SH-SY5Y (cell line): Measurements from ENCODE around the gene DHX35.

ENCODE experiments used
- GATA2 ChIP-seq: IDR thresholded peaks from 2 replicates; pipeline ENCODE4 v1.6.1; 2011; ENCODE audit warnings: mild to moderate bottlenecking, low read depth, low read length
- GATA3 ChIP-seq: IDR thresholded peaks from 2 replicates; pipeline ENCODE4 v1.6.1; 2011; ENCODE audit warnings: low read depth, mild to moderate bottlenecking, low read length, moderate library complexity

The DHX35 gene

DNA sequence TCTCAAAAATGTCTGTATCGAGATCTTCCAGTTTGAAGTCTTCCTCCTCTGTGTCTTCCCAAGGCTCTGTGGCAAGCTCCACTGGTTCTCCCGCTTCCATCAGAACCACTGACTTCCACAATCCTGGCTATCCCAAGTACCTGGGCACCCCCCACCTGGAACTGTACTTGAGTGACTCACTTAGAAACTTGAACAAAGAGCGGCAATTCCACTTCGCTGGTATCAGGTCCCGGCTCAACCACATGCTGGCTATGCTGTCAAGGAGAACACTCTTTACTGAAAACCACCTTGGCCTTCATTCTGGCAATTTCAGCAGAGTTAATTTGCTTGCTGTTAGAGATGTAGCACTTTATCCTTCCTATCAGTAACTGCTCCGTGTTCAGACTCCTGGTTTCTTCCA is 10.0 kb upstream of the DHX35 start:
- no peak for TF ChIP-seq GATA3
- TF ChIP-seq GATA2: no peak

DNA sequence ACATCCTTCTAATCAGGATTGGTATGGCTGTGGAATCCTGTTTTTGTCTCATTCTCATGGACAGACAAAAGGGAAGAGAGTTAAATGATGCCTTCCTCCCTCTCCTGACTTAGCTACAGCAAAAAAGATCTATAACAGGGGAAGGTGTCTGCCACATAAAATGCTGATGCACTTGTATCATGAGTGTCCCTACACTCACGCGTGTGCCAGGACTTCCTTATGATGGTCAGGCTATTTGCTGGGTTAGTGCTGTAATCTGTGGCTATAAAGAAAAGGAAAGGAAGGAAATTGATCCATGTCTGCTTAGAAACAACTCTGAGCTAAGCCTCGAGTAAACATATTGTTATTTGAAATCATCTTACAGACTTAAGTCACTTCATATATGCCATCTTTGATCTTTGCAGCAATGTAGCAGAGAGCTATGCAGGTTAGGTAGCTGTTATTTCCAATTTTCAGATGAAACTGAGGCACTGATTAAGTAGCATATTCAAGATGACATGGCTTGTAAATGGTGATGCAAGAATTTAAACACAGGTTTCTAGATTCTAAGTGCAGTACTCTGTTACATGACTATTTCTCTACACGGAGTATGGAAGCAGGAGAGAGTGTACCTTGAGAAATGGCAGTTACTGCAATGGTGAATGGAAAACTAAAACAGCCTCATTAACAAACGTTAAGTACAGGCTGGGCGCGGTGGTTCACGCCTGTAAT is 8.4 kb upstream of the DHX35 start:
- no peak for TF ChIP-seq GATA3
- no peak for TF ChIP-seq GATA2

DNA sequence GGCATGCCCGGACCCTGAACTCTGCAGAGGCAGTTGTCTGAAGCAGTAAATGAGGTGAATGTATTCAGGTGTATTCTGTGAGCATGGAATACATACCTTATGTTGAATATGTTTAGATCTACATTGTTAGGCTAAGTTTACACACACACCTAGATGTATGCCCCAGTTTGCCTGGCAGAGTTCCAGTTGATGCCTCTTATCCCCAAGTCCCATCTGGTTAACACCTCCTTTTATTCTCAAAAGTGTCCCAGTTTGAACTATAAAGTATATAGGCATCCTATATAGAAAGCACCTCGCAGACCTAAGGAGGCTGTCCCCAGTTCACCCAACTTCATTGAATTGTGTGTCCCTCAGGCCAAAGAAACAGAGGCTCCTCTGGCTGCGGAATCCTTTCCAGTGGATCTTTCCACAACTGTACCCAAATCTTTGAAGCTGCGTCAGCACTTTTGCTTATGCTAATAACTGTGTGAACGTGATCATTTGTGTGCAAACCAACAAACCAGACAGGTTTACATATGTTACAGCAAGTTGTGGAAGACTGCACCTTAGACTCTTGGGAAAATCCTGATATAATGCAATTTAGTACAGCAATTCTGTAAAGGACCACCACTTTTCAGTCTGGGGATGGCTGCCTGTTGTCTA is 4.8 kb upstream of the DHX35 start:
- no peak for TF ChIP-seq GATA3
- no peak for TF ChIP-seq GATA2

DNA sequence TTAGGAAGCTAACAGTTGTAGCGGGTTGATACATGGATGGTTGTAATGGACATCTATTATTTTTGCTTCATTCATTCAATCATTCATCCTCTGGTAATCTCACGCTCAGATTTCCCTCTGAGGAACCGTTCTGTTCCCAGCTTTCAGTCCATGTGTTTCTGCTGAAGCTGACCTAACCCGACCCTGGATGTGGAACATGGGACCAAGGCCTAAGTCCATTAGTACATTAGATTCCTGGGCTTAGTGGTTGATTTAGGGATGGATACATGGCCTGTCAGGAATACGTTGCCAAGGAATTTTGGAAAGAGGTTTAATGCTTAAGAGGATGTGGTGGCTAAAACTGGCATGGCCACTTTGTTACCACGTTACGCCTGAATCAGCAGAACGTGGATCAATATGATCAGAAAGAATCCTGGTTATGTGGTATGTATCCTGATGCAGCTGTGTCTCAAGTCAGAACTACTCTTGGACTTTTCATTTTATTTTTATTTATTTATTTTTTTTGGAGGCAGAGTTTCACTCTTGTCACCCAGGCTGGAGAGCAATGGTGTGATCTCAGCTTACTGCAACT is 4.1 kb upstream of the DHX35 start:
- TF ChIP-seq GATA3: no peak
- no peak for TF ChIP-seq GATA2

DNA sequence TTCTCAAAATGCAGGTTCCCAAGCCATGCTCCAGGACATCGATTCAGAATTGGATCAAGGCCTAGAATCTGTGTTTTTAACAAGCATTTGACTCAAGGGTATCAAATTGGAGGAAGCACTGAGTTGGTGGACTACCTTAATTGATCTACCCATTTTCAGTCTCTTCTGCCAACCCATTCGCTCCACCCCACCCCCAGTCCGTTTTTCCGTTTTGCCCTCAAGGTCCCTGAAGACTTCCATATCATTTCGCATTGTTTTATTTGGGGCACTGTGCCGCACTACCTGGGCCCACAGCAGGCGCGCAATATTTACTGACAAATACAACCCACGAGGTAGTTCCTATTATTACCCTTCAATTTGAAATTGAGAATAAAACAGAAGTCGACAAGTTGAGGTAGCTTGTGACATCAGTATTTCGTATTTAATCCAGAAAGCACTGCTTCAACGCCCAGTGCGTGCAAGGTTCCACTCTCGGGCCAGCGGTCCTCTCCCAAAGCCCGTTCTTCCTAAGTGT is 557 bp upstream of the DHX35 start:
- TF ChIP-seq GATA2: no peak
- TF ChIP-seq GATA3: no peak

DNA sequence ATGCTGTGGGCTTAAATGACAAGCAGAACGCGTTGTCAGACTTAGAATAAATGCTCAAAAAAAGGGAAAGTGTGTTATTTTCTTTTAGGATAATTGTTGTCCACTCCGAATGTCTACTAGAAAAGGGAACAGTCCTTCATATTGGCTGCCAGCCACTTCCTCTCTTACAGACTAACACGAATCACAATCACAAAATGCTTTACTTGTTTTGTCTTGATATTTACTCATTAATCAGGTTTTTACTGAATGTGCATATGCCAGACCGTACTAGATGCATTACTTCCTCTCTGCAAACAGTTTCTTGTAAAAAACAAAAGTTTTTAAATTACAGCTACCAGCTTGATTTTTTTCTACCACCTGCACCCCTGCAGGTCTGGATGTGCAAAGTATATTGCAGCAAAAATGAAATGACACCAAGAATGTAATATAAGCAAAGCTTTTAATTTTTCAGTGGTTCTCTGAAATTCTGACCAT is 821 bp downstream of the DHX35 start:
- TF ChIP-seq GATA2: no peak
- TF ChIP-seq GATA3: no peak

DNA sequence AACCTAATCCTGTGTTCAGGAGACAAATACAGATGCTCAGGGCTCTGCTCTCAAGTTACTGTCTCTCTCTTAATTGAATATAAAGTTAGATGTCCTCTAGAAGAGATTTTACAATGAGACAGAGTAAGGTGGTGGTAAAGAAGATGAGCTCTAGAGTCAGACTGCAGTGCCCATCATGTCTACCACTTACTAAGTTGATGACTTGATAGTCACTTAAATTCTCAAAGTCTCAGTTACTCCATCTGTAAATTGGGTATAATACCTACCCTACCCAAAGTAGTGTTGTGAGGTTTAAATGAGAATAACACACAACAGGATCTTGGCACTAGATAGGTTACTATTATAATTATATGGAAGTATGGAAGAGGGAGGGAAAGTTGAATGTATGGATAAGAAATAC is 1.6 kb downstream of the DHX35 start:
- TF ChIP-seq GATA2 (no peak), GATA3 (no peak)

DNA sequence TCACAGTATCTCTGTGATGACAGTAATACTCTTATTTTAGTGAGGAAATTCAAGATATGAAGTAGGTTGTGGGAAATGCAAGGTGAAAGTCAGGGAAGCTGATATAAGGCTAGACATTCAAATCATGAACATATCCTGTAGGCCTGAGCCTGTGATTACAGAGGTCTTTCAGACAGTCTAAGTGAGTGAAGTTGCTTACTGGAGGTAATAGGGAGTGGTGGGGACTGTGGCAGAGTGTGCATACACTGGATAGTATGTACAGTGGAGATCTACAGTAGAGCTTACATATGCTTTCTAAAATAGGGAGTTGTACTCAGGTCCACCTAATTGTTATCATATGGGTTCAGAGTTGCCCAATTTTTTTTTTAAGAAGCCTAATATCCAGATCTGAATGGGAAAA is 3.1 kb downstream of the DHX35 start:
- no peak for TF ChIP-seq GATA3

DNA sequence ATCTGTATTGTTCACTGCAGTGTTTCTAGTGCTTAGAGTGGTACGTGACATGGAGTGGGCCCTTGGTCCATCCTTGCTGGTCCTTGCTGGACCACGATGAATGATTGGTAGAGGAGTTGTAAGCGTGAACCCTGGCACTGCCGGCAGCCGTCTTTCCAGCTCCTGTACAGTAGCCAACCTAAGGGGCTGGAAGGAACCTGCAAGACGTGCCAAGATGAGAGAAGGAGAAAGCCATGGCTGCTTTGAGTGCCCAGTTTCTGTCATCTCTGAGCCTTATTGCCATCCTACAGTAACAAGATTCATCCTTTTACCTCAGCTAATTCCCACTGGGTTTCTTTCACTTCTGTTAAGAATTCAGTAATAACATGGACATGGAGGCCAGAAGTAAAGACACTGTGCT is 5.9 kb downstream of the DHX35 start:
- TF ChIP-seq GATA3 (no peak), GATA2 (no peak)

DNA sequence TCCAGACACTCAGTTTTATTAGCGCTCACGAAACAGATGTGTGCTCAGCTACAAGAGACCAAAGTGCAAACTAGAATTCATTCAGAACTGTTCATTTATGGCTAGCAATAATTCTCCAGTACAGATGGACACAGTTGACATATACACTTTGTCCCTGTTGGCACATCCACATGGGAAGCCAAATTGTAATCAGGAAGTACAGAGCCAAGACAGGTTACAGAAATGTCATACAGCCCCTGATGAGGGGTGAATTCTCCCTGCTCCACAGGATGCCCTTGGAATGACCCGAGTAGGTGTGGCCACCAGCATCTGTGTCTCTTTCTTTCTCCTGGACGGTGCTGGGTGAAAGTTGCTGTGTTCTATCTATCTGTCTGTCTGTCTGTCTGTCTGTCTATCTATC is 7.6 kb downstream of the DHX35 start:
- TF ChIP-seq GATA3 (no peak), GATA2 (no peak)

DNA sequence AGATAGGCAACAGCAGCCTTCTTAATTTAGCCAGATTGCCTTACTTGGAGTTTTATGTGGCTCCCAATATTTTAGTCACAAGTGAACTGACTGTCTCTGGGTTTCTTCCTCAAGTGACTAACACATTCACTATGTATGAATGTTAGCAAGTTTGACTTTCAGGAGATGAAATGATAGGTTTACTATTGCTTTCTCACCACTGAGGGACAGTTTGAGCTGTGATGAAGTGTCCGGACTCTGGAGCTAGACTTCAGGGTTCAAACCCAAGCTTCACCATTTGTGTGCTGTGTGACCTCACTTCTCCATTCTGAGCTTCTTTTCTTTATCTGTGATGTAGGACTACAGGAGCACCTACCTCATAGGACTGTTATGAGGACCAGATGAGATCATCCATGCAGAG is 8.2 kb downstream of the DHX35 start:
- TF ChIP-seq GATA3 (no peak), GATA2 (no peak)

DNA sequence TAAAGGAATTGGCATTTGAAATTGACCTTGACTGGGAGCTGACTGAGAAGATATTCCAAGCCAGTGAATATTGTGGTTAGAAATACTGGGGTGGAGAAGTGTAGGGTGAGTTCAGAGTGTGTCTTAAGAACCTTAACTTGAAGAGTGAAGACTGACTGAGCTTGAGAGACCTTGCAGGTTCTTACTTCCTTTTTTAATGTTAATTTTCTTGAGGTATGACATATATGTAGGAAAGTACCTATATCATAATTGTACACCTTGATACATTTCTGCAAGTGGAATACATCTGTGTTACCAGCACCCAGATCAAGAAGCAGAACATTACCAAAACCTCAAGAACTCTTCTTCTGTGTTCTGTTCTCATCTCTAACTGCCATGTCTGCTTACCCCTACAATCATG is 11.0 kb downstream of the DHX35 start:
- TF ChIP-seq GATA3 (no peak), GATA2 (no peak)

DNA sequence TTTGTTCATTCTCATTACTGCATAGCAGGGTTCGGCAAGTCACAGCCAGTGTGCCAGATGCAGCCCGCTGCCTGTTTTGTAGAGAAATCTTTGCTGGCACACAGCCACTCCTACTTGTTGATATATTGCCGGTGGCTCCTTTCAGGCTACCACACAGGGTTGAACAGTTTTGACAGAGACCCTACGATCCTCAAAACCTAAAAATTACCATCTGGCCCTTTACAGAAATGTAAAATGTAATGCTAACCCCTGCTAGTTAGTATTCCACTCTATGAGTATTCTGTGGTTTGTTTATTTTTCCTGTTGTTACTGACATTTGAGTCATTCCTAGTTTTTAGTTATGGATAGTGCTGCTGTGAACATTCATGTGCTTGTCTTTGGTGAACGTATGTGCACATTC is 11.5 kb downstream of the DHX35 start:
- no peak for TF ChIP-seq GATA2
- no peak for TF ChIP-seq GATA3

DNA sequence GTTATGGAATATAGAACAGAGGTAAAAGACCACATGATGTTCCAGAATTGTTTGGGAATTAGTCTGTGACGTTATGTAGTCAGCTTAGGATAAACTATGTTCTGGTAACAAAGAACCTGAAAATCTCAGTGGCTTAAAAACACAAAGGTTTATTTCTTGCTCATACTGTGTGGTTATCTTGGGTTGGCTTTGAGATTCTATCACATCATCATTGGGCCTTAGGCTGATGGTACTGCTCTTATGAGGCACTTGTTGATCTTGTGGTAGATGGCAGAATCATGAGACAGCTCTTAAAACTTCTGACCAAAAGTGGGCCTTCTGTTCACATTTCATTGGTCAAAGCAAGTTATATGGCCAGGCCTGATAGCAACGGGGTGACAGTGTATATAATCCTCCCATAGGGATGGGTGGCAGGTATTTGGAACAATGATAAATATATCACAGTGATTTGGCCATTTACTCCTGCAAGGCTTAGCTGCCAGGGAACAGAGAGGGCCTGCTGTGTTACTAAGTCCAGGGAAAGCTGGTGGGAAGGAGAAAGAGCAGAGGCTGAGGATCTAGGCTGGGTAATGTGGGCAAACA is 13.5 kb downstream of the DHX35 start:
- TF ChIP-seq GATA3: no peak
- no peak for TF ChIP-seq GATA2

DNA sequence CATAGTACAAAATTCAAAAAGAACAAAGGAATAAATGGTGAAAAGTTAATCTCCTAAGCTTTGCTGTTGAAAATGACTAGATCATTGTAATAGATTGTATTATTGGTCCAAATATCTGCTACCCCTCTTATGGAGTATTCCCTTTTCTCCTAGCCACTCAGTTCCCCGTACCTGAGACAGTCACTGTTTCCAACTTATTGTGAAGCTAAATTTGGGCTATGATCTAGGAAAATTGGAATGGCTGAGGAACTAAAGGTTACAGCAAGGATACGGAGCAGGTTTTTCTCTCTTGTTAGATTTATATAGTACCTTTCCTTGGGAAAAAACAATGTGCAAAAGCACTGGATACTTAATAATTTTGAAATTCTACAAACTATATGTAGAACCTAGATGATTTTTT is 17.3 kb downstream of the DHX35 start:
- no peak for TF ChIP-seq GATA3
- TF ChIP-seq GATA2: no peak

DNA sequence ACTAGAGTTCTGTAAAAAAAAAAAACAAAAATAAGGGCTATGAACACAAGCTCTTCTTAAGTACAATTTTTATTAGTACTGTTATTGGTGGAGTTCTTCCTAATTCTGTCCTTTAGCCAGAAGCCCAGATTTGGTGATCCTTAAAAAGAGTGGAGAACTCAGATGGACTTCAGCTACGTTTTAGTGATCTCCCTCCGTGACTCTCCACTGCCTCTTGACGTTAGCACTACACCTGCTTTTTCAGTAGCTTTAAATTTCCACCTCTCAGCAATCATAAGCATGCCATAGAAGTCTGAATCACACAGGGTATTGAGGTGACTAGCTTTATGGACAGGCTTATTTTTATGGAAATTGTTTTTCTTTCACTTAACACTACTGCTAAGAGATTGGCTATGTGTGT is 17.7 kb downstream of the DHX35 start:
- TF ChIP-seq GATA3: no peak
- TF ChIP-seq GATA2: no peak
